HL-60 (cell line): ENCODE data around the gene NUP93.

Source experiments
- GABPA ChIP-seq: IDR thresholded peaks from 2 replicates; pipeline ENCODE4 v1.6.1; 2012; ENCODE audit warnings: low read depth
- POLR2AphosphoS5 ChIP-seq: IDR thresholded peaks from 2 replicates; pipeline ENCODE4 v1.6.1; 2012; ENCODE audit warnings: low read depth
- SPI1 ChIP-seq: IDR thresholded peaks from 2 replicates; pipeline ENCODE4 v1.6.1; 2012; ENCODE audit warnings: low read depth, mild to moderate bottlenecking, borderline replicate concordance
- TF ChIP-seq, protein P1 (sequence below): IDR thresholded peaks from one replicate; pipeline ENCODE4 v1.5.1; 2011; ENCODE audit warnings: low read length, control low read depth, inconsistent platforms; ENCODE audit not compliant: insufficient read depth

DNA sequence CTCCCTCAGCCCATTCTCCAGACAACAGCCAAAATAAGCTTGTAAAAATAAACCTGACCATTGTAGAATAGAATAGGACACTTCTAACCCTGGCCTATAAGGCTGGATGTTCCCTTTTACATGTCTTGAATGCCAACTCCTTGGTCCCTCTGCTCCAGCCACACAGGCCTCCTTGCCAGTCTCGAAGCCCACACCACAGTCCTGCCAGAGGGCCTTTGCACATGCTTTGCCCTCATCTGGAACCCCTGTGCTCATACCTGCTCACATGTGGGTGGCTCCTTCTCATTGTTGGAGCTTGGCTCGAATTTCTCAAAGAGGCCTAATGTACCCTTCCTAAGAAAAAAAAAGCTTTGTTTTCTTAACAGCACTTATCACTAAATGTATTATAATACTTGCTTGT is 129.7 kb downstream of the NUP93 start:
- TF ChIP-seq, protein P1, sequence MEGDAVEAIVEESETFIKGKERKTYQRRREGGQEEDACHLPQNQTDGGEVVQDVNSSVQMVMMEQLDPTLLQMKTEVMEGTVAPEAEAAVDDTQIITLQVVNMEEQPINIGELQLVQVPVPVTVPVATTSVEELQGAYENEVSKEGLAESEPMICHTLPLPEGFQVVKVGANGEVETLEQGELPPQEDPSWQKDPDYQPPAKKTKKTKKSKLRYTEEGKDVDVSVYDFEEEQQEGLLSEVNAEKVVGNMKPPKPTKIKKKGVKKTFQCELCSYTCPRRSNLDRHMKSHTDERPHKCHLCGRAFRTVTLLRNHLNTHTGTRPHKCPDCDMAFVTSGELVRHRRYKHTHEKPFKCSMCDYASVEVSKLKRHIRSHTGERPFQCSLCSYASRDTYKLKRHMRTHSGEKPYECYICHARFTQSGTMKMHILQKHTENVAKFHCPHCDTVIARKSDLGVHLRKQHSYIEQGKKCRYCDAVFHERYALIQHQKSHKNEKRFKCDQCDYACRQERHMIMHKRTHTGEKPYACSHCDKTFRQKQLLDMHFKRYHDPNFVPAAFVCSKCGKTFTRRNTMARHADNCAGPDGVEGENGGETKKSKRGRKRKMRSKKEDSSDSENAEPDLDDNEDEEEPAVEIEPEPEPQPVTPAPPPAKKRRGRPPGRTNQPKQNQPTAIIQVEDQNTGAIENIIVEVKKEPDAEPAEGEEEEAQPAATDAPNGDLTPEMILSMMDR = no peak
- no peak for TF ChIP-seq SPI1
- TF ChIP-seq POLR2AphosphoS5 = no peak
- no peak for TF ChIP-seq GABPA
